ENCODE measurements around the gene NUDT5.
"Not testable (repeated sequence)": the region's sequence is repeated elsewhere in the genome, so short reads cannot be mapped to it uniquely, and the experiment has no call there.

NUDT5 gene

GRCh38 chr10:12177642-12178041, 18.0 kb downstream of the NUDT5 start:
- Histone ChIP-seq H3K9ac (no peak overlapping the region), H3K9me3 (ENCODE audit: control insufficient read depth, low read length) (no peaks in the 10 kb centered on the region), H3K4me2 (ENCODE audit: low read length) (no peak overlapping the region), H3K79me2 (no peaks in the 10 kb centered on the region), H3K27me3 (ENCODE audit: control insufficient read depth, insufficient read depth, low read length) (no peaks in the 10 kb centered on the region), H3K4me3 (ENCODE audit: low read depth, low read length) (no peak overlapping the region), H2AFZ (no peak overlapping the region), H3K4me1 (no peaks in the 10 kb centered on the region), H3K27ac (no peak overlapping the region), H3K36me3 (ENCODE audit: control insufficient read depth, insufficient read depth, low read length) (no peaks in the 10 kb centered on the region)
- TF ChIP-seq CTCF (IDR thresholded peaks at IDR 0.05), result no peak

- H3K27ac ChIP-seq; H3K36me3 ChIP-seq (ENCODE audit: control insufficient read depth, insufficient read depth, low read length); H3K27me3 ChIP-seq (ENCODE audit: control insufficient read depth, insufficient read depth, low read length); H3K4me2 ChIP-seq (ENCODE audit: low read length); H3K9ac ChIP-seq; H3K4me3 ChIP-seq (ENCODE audit: low read depth, low read length); H3K4me1 ChIP-seq; H3K79me2 ChIP-seq; H3K9me3 ChIP-seq (ENCODE audit: control insufficient read depth, low read length); H2AFZ ChIP-seq: not testable (repeated sequence)
Observed at GRCh38 chr10:12171512-12171911, 24.2 kb downstream of the NUDT5 start.

GRCh38 chr10:12165999-12166775, 29.5 kb downstream of the NUDT5 start:
- no peaks in the 10 kb centered on the region for H3K36me3 ChIP-seq (ENCODE audit: control insufficient read depth, insufficient read depth, low read length)

GRCh38 chr10:12165036-12165435, 30.7 kb downstream of the NUDT5 start:
- Histone ChIP-seq H3K4me1 (peaks cover 20% of the 10 kb centered on the region), H3K36me3 (ENCODE audit: control insufficient read depth, insufficient read depth, low read length) (no peaks in the 10 kb centered on the region), H3K4me3 (ENCODE audit: low read depth, low read length) (no peak overlapping the region), H3K9me3 (ENCODE audit: control insufficient read depth, low read length) (no peaks in the 10 kb centered on the region), H3K27me3 (ENCODE audit: control insufficient read depth, insufficient read depth, low read length) (no peaks in the 10 kb centered on the region), H3K4me2 (ENCODE audit: low read length) (no peak overlapping the region), H3K27ac (no peak overlapping the region), H3K79me2 (no peaks in the 10 kb centered on the region), H2AFZ (no peak overlapping the region), H3K9ac (no peak overlapping the region)
- no peak for TF ChIP-seq CTCF (IDR thresholded peaks at IDR 0.05)

More at GRCh38 chr10:12165999-12166775, 29.5 kb downstream of the NUDT5 start:
- TF ChIP-seq CTCF (IDR thresholded peaks at IDR 0.05), result no peak
- Histone ChIP-seq H3K4me2 (ENCODE audit: low read length) (no peak overlapping the region), H3K27ac (peak overlapping the region; percentile 8), H3K4me3 (ENCODE audit: low read depth, low read length) (no peak overlapping the region), H3K27me3 (ENCODE audit: control insufficient read depth, insufficient read depth, low read length) (no peaks in the 10 kb centered on the region), H3K9ac (no peak overlapping the region), H3K4me1 (peaks cover 20% of the 10 kb centered on the region), H3K79me2 (no peaks in the 10 kb centered on the region), H3K9me3 (ENCODE audit: control insufficient read depth, low read length) (no peaks in the 10 kb centered on the region), H2AFZ (no peak overlapping the region)

GRCh38 chr10:12164085-12164484, 31.6 kb downstream of the NUDT5 start:
- H3K27me3 ChIP-seq (ENCODE audit: control insufficient read depth, insufficient read depth, low read length), result no peaks in the 10 kb centered on the region
- no peak overlapping the region for H3K27ac ChIP-seq
- H3K9ac ChIP-seq, result no peak overlapping the region
- H3K4me3 ChIP-seq (ENCODE audit: low read depth, low read length), result no peak overlapping the region
- no peaks in the 10 kb centered on the region for H3K79me2 ChIP-seq
- H3K36me3 ChIP-seq (ENCODE audit: control insufficient read depth, insufficient read depth, low read length), result no peaks in the 10 kb centered on the region
- H3K4me2 ChIP-seq (ENCODE audit: low read length), result no peak overlapping the region
- H3K4me1 ChIP-seq, result peaks cover 20% of the 10 kb centered on the region
- no peak overlapping the region for H2AFZ ChIP-seq
- no peaks in the 10 kb centered on the region for H3K9me3 ChIP-seq (ENCODE audit: control insufficient read depth, low read length)
- TF ChIP-seq CTCF (IDR thresholded peaks at IDR 0.05), result no peak
